NOMO-1 treated with DMSO at 0.1 percent for 48 hours (cell line): ENCODE measurements around the gene PTPRA.
"Not testable (repeated sequence)": the region's sequence is repeated elsewhere in the genome, so short reads cannot be mapped to it uniquely, and the experiment has no call there.

Source experiments
- DNase-seq: peaks from one replicate; lab custom pipeline; 2025; ENCODE audit not compliant: unreplicated experiment; lab: John Stamatoyannopoulos, UW

Gene PTPRA

GRCh38 chr20:2873010-2873746 is at the start of gene PTPRA:
TSS of gene PTPRA (plus strand) at chr20:2873481. CDS start at chr20:2964278, 90,797 bp downstream.
- DNase-seq, result peak; percentile 80

- DNase-seq, result no peak
Observed at GRCh38 chr20:2825761-2826160, 47.5 kb upstream of the PTPRA start.

GRCh38 chr20:2826655-2827054 is 46.6 kb upstream of the PTPRA start:
- no peak for DNase-seq

DNA sequence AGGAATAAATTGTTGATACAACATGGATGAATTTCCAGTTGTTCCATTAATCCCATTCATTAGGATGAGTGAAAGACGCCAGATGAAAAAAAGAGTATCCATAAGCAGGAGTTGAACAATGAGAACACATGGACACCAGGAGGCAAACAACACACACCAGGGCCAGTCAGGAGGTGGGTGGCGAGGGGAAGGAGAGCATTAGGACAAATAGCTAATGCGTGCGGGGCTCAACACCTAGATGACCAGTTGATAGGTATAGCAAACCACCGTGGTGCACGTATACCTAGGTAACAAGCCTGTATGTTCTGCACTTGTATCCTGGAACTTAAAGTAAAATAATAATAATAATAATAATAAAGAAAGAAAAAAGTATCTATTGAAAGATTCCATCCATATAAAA is 43.9 kb upstream of the PTPRA start:
- DNase-seq, result no peak

GRCh38 chr20:2831206-2831605 is 42.1 kb upstream of the PTPRA start:
- not testable (repeated sequence) for DNase-seq

- no peak for DNase-seq
Observed at GRCh38 chr20:2833761-2834160, 39.5 kb upstream of the PTPRA start.

GRCh38 chr20:2834401-2835110 is 38.7 kb upstream of the PTPRA start:
- no peak for DNase-seq

DNA sequence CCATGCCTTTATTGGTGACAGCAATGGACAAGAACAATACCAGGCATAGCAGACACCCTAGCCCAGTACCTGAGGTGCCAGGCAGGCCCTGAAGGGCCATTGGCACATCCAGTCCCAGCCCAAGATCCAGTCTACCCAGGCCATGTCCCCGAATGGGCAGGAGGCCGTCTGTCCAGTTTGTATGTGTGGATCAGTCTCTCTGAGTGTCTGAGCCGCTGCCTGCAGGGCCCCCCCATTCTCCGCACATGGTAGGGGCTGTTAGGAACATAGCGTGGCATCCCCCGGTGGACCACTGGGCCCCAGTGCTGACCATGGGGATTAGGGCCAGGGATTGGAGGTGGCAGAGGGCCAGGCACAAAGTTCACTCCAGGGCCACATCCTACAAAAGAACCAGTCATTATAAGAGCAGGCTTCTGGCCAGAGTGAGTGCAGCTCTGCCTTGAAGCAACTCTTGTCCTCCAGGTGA is 37.9 kb upstream of the PTPRA start:
- DNase-seq, result no peak

DNA sequence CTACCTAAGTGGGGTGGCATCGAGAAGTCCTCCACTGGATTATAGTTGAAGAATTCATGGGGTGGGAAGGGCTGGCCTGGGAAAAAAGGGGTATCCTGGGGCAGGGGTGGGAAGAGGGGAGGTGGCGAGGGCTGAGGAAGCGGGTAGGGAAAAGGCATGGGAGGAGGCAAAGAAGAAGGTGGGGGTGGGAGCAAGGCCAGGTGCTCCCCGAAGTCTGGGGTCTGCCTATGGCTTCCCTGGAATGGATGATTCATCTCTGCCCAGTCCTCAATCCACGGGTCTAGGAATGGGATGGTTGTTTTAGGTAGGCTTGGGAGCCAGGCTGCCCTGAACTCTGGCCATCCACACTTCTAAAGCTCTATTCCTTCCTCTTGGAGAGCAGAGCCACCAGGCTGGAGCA is 37.2 kb upstream of the PTPRA start:
- no peak for DNase-seq

DNA sequence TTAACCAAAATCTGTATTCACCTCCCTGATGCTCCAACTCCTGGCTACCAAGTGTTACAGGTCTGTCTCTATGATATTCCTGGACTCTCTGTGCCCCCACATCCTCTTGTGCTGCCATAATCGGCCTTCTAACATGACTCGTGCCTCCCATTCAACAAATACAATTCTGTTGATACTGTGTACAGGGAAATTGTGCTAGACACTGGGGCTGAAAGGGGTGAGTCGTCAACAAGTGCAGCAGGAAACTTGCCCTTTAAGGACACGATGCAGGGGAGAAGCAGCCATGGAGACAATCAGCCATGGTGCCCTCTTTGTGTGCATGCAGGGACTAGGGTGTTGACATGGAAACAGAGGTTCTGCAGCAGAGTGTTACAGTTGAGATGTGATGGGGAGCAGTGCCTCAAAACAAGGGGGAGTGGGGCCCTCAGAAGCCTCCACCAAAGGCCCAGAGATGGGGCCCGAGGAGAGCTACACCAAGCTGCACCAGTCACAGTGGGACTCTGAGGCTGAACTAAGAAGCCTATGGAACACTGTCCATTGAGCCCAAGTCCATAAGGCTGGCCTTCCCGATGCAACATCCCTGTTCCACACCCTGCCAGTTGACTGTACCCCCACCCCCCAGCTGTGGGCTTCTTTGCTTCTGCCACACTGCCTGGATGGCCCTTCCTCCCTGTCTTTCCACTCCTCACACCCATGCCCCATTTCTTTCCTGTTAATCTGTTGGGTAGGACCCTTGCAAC is 35.9 kb upstream of the PTPRA start:
- no peak for DNase-seq

DNA sequence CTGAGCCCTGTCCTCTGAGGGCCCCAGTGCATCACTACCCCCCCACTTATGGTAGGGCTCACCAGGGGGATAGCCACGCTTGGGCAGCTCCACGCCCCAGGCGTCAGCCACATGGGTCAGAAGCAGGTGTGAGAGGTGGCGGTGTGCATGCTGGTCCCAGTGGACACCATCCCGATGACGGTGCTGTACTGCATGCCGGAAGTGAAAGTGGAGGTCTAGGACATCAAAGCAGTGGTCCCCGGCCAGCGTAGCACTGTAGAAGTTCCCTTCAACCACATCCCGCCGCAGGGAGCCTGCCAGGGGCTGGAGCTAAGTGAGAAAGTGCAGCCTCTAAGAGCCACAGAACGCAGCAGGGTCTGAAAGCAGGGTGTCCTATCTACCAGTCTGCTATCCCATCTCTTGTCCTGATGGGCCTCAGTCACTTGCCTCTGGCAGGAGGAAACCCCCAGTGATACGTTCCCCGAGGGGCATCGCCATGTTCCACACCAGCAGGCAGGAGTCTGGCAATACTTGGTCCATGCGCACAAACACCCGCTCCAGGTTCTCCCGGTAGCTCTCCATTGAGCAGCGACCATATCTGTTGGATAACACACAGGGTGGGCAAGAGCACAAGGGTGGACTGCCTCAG is 35.0 kb upstream of the PTPRA start:
- DNase-seq, result no peak

GRCh38 chr20:2838847-2839671 is 34.2 kb upstream of the PTPRA start:
- no peak for DNase-seq

DNA sequence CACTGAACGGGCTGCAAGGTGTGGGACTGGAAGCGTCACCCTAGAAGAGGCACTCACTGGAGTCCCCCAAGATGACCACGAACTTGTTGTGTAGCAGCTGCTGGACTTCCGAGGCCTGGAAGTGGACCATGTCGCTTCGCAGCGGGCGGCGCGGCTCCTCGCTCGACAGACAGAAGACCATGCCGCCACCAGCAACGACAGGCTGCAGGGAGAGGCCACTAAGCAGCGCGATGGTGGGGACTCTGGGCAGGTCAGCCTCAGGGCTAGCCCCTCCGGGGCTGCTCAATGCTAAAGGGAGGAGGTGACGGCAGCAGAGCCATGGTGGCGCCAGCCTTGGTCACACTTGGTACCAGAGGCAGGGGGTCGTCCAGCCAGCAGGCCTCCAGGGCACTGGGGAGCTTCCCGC is 33.5 kb upstream of the PTPRA start:
- DNase-seq, result no peak

DNA sequence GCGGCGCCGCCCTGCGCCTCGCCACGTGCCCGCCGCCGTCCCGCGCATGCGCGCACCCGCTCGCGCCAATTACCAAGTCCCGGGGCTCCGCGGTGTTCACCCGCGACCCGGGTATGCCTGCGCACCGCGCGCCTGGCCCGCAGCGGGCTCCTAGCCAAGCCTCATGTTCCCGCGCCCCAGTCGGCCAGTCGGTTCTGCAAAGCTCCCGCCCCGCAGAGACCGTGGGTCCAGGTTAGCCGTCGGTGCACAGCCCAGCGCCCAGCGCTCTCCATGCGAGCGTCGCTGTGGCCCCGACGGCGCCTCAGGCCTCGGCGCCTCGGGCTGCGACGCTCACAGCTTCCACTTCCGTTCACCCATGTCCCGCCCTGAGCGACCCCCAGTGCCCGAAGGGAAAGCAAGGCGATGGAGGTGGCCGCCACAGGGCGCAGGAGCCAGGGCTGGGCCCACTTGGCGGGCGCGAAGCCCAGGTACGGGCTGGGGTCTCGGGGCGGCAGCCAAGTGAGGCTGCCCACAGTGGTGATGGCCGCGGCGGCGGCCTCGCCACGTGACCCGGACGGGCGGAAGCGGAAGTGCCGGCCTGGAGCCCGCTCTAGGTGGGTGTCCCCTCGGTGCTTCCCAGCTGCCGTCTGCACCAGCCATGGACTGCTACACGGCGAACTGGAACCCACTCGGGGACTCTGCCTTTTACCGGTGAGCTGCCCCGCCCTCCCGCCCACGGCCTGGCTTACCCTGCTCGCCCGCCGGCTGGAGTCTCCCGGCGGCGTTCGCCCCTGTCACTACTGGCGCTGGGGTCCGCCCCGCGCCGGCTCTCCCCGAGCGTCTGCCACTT is 32.9 kb upstream of the PTPRA start, which contains the start of the genes PCED1A and VPS16:
TSS of gene PCED1A (minus strand) at position 518 of the 829 bp plus-strand sequence. CDS start 743 bp downstream, outside the sequence.
TSS of gene VPS16 (plus strand) at position 608 of the 829 bp plus-strand sequence. CDS start at position 638, 30 bp downstream.
- DNase-seq, result peak; percentile 79

DNA sequence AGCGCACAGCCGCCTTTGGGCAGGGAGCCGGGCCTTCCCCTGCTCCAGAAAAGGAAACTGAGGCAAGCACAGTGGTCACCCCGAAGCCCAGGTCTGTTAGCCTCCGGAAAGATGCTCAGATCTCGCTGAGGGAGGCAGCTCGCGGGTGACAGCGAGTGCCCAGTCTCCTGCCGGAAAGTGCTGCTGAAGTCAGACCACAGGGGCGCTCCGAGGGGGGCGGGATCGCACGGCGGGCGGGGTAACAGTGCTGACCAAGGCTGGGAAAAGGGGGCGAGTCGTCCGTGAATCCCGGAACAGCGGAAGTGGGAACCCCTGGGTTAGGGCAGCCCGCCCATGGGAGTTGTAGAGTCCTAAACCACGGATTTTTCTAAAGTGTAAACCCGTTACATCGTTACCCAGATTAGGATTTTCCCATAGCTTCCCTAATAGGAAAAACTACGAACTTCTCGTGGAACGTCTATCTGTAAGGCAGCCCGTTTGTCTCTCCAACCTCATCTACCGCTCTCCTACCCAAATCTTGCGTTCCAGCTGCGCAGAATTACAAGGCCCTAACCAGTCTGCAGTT is 32.2 kb upstream of the PTPRA start:
- no peak for DNase-seq

DNA sequence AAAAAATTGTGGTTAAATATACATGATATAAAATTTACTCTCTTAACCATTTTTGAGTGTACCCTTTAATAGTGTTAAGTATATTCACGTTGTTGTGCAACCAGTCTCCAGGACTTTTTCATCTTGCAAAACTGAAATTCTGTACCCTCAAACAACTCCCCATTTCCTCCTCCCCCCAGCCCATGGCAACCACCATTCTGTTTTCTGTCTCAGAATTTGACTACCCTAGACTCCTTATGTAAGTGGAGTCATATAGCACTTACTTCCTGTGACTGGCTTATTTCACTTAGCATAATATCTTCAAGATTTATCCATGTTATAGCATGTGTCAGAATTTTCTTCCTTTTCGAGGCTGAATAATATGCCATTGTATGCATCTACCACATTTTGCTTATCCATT is 27.7 kb upstream of the PTPRA start:
- DNase-seq, result no peak

DNA sequence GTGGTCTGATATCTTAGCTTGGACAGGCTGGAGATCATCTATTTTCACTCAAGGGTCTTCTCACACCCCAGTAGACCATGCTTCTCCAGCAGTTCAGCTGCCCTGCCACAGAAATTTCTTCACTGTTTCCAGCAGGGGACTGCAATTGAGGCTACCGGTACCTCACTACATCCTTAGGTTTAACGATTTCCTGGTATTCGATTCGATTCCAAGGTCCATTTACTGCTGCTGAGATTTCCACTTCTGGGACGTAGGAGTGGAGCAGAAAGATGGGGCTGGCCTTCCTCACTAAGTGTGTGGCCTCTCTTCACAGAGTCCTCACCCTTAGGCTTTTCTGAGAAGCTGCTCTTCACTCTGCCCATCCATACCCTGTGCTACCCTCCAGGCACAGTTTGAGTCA is 26.6 kb upstream of the PTPRA start:
- DNase-seq, result no peak

DNA sequence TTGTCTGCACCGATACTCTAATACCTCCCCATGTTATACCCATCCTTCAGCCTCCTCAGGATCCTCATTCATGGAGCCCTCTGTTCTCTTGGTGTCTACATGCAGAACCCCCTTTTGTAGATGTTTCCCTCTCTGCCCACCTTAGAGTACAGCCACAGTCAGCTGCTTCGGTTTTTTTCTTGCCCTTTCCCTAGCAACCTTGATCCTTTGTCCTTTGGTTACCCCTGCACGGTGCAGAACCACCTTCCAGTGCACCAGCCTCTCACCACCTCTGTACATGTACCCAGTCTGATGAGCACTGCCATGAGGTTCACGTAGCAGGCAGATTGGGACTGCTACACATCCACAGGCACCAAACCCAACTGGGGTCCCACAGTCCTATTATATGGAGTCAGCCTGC is 25.5 kb upstream of the PTPRA start:
- DNase-seq, result no peak

DNA sequence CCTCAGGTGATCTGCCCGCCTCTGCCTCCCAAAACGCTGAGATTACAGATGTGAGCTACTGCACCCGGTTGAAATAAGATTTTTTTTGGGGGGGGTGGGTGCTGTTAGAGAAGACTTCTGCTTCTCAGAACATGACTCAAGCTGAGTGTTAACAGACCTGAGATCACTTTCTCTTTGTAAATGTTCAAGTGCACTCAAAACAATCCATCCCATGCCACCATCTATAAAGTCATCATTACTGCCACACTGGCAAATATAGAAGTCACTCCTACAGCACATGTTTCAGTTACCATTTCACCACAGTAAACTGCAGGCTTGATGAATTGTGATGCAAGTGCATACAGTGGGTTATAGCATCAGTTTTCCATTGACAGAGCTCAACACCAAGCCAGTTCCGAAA is 23.8 kb upstream of the PTPRA start:
- no peak for DNase-seq
